Epithelial cell of proximal tubule (primary cell): ENCODE data around the gene CDH13. TPM values are rescaled to one million over a fixed set of nuclear protein-coding genes. Genes with fewer than 3 reads are reported as not detected.

Source experiments
- DNase-seq: peaks from one replicate; pipeline ENCODE4 v3.0.0-alpha.2; 2011; ENCODE audit warnings: low read depth
- H3K4me3 ChIP-seq: 2 replicates; pipeline ENCODE4 v1.5.1; 2011; ENCODE audit warnings: low read depth, mild to moderate bottlenecking, low read length
- total RNA-seq: library from RNA; depleted of rRNA; stranded (reverse); fragments of >200 nt; gene quantifications from 2 replicates; pipeline ENCODE4 v1.2.3, GENCODE V29; 2015
- TF ChIP-seq, protein P1 (sequence below): conservative IDR thresholded peaks from 2 replicates; pipeline ENCODE4 v1.5.1; 2012; ENCODE audit warnings: low read depth, mild to moderate bottlenecking, low read length

The CDH13 gene
- total RNA-seq, 1 donor from 2014 or later, result 85.4 TPM

DNA sequence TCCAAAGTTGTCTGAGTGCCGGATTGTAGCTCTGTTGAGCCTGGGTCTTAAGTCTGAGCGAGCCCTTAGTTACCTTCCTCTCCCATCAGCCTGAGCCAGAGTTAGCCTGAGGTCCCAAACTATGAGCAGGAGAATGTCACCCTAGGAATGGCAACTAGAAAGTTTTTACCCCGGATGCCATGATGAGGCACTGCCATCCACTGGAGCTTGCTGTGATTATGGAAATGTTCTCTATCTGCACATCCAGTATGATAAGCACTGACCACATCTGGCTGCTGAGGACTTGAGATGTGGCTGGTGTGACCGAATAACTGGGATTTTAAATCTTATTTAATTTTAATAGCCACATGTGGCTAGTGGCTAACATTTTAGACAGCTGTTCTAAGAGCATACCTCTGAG is 550.0 kb downstream of the CDH13 start:
- DNase-seq, result no peak
- TF ChIP-seq, protein P1, sequence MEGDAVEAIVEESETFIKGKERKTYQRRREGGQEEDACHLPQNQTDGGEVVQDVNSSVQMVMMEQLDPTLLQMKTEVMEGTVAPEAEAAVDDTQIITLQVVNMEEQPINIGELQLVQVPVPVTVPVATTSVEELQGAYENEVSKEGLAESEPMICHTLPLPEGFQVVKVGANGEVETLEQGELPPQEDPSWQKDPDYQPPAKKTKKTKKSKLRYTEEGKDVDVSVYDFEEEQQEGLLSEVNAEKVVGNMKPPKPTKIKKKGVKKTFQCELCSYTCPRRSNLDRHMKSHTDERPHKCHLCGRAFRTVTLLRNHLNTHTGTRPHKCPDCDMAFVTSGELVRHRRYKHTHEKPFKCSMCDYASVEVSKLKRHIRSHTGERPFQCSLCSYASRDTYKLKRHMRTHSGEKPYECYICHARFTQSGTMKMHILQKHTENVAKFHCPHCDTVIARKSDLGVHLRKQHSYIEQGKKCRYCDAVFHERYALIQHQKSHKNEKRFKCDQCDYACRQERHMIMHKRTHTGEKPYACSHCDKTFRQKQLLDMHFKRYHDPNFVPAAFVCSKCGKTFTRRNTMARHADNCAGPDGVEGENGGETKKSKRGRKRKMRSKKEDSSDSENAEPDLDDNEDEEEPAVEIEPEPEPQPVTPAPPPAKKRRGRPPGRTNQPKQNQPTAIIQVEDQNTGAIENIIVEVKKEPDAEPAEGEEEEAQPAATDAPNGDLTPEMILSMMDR, result no peak
- no peak overlapping the region for H3K4me3 ChIP-seq

DNA sequence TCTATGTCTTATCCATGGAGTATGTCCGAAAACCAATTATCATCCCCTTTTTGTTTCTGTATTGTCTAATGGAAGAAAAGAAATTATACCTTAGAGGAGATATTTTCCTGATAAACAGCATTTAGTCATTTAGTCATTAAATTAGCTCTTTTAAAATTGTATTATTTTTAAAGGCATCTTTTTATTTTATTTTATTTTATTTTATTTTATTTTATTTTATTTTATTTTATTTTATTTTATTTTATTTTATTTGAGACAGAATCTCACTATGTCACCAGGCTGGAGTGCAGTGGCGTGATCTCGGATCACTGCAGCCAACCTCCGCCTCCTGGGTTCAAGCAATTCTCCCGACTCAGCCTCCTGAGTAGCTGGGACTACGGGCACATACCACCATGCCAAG is 559.1 kb downstream of the CDH13 start:
- no peak overlapping the region for H3K4me3 ChIP-seq
- no peak for DNase-seq
- TF ChIP-seq, protein P1, result no peak

DNA sequence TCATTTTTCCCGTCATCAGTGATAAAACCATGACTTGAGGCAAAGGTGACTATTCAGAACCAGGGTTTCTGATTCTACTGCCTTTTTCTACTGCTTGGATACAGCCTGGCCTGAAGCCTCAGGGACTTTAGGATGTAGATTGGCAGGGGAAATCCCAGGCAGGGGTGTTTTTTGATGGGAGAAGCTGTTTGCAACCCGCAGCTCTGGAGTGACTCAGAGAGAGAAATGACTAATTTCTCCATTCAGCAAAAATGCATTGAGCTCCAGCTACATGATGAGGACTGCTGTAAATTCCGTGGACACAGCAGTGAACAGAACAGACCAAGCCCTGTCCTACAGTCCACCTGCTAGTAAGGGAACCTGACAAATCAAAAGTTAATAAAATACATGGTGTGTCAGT is 560.6 kb downstream of the CDH13 start:
- TF ChIP-seq, protein P1, result no peak
- no peak overlapping the region for H3K4me3 ChIP-seq
- peak; percentile 39 for DNase-seq

DNA sequence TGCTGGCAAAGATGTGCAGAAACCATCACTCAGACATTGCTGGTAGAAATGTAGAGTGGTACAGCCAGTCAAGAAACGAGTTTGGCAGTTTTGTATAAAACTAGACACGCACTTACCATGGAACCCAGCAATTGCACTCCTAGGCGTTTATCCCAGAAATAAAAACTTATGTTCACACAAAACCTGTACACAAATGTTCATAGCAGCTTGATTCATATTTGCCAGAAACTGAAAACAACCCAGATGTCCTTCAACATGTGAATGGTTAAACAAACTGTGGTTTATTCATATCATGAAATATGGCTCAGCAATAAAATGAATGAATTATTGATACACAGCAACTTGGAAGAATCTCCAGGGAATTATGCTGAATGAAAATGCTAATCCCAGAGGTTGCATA is 570.0 kb downstream of the CDH13 start:
- H3K4me3 ChIP-seq, result no peak overlapping the region
- DNase-seq, result no peak
- TF ChIP-seq, protein P1, result no peak

DNA sequence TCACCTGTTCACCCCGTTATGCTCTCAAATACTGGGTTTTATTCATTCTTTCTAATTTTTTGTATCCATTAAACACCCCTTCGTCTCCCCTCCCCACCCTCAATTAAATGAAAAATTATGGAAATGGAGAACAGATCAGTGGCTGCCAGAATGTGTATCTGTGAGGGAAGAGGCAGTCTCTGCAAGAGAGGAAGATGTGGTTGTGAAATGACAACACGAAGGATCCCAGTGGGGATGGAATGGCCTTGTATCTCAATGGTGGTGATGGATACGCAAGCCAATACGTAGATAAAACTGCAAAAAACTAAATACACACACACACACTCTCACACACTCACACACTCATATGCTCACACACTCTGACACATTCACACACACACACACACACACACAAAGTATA is 570.7 kb downstream of the CDH13 start:
- no peak overlapping the region for H3K4me3 ChIP-seq
- TF ChIP-seq, protein P1, result no peak
- DNase-seq, result no peak

DNA sequence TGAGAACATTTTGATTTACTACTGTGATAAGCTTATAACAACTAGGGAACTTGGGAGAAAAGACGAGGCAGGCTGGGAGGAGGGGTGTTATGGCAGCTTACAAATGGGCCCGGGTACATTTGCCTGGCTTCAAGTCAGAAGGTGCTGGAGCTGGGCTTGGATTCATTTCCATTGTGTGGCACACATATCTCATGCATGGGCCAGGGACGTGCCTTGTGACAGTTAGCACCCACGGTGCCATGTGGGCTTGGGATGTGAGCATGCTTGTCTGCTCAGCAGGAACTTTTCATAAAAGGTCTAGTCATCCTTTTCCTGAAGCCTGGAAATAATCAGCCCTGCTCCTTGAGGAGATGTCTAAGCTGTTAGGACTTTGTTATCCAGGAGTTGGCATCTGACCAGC is 572.2 kb downstream of the CDH13 start:
- H3K4me3 ChIP-seq, result no peak overlapping the region
- DNase-seq, result no peak
- TF ChIP-seq, protein P1, result no peak

DNA sequence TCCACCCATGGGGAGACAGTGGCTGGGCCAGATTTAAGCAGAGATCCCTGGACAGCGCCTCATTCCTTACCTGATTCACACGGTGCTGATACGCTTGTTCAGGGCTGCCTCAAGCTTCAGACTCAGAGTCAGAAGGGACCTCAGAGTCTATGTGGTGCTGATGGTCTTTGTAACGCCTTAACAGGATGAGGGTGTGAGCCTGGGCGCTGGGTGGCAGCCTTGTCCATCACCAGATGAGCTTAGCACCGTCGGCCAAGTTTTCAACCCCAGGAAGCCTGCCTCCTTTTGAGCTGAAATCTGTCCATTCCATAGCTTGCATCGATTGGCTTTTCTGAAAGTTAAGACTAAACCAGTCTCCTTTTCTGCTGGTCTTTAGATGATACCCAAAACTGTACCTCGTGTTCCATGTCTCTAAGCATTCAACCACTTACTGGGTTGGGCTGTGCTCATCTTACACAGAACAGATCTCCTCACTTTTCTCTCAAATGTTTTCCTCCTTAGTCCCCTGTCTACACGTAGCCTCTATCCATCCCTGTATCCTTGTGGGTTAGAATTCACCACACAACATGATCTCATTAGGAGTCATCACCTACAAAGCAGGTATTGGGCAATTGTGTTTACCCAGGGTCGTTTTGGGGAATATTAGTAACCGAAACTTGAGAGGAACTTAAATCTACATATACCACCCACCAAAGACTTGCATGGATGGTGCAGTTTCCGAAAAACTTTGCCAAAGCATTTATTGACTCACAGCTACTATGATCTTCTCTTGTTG is 573.4 kb downstream of the CDH13 start:
- H3K4me3 ChIP-seq, result no peak overlapping the region
- DNase-seq, result no peak
- TF ChIP-seq, protein P1, result no peak
